Neural crest cell (in vitro differentiated cells): ENCODE measurements around the gene INPP5F. TPM values are rescaled to one million over a fixed set of nuclear protein-coding genes. Genes with fewer than 3 reads are reported as not detected.

Experiments
- DNase-seq: peaks from one replicate; pipeline ENCODE4 v3.0.0; 2021; ENCODE audit warnings: low read depth, mixed read lengths, low spot score
- H3K27ac Mint-ChIP-seq: one replicate; pipeline ENCODE4 v1.8.0; 2021; ENCODE audit warnings: mild to moderate bottlenecking, mixed read lengths; ENCODE audit not compliant: unreplicated experiment
- H3K27me3 Mint-ChIP-seq: 2 replicates; pipeline ENCODE4 v1.8.0; 2021; ENCODE audit warnings: low read depth, mild to moderate bottlenecking, mixed read lengths
- H3K36me3 Mint-ChIP-seq: 2 replicates; pipeline ENCODE4 v1.8.0; 2021; ENCODE audit warnings: low read depth, mild to moderate bottlenecking, mixed read lengths
- H3K4me1 Mint-ChIP-seq: 2 replicates; pipeline ENCODE4 v1.8.0; 2021; ENCODE audit warnings: mixed read lengths
- H3K4me3 Mint-ChIP-seq: one replicate; pipeline ENCODE4 v1.8.0; 2021; ENCODE audit warnings: mild to moderate bottlenecking, mixed read lengths
- H3K9me3 Mint-ChIP-seq: 2 replicates; pipeline ENCODE4 v1.8.0; 2021; ENCODE audit warnings: mixed read lengths
- CTCF ChIP-seq: fragments of 200-600 bp; sonication (generic); conservative IDR thresholded peaks from 2 replicates; pipeline ENCODE4 v1.5.0; 2021; ENCODE audit warnings: antibody characterized with exemption, mild to moderate bottlenecking
- long read RNA-seq: library from polyadenylated mRNA; unstranded; transcript quantifications from one replicate; pipeline ENCODE4 v2.0.0, GENCODE V29; 2020
- total RNA-seq: library from RNA; stranded (reverse); gene quantifications from 2 replicates; pipeline ENCODE4 v1.2.1, GENCODE V29; 2021

INPP5F gene
- total RNA-seq, result 95.4 and 99.9 TPM in 2 replicates
- long read RNA-seq, full-length matches to known transcripts, result 3 of 38 reads
- long read RNA-seq, partial matches to known transcripts, result 30 of 38 reads
- long read RNA-seq, other reads (novel, unspliced or antisense), result 5 of 38 reads

- peak; percentile 21 for TF ChIP-seq CTCF
- Mint-ChIP-seq H3K36me3 (no peaks in the 10 kb centered on the region), H3K27me3 (no peaks in the 10 kb centered on the region)
Measured at GRCh38 chr10:119725828-119726675, at the start of gene INPP5F. INPP5F (plus strand) TSS chr10:119726050; CDS start chr10:119726263, 213 bp downstream.

GRCh38 chr10:119677126-119677525, 48.7 kb upstream of the INPP5F start:
- no peak for DNase-seq
- H3K9me3 Mint-ChIP-seq, result no peaks in the 10 kb centered on the region
- peaks cover 8% of the 10 kb centered on the region for H3K36me3 Mint-ChIP-seq
- TF ChIP-seq CTCF, result no peak
- H3K4me3 Mint-ChIP-seq, result no peak overlapping the region
- peaks cover 10% of the 10 kb centered on the region for H3K4me1 Mint-ChIP-seq
- no peak overlapping the region for H3K27ac Mint-ChIP-seq
- H3K27me3 Mint-ChIP-seq, result no peaks in the 10 kb centered on the region

More at GRCh38 chr10:119725828-119726675, at the start of gene INPP5F:
- Mint-ChIP-seq H3K9me3 (no peaks in the 10 kb centered on the region), H3K4me3 (peak within 1 kb of the TSS; percentile 94), H3K27ac (peak within 1 kb of the TSS; percentile 88), H3K4me1 (peaks cover 49% of the 10 kb centered on the region)
- DNase-seq, result peak; percentile 100

GRCh38 chr10:119677904-119678755, 47.7 kb upstream of the INPP5F start:
- Mint-ChIP-seq H3K4me1 (peaks cover 5% of the 10 kb centered on the region), H3K27ac (peak overlapping the region; percentile 62), H3K36me3 (peaks cover 4% of the 10 kb centered on the region), H3K4me3 (no peak overlapping the region), H3K27me3 (no peaks in the 10 kb centered on the region), H3K9me3 (no peaks in the 10 kb centered on the region)
- DNase-seq, result no peak
- TF ChIP-seq CTCF, result no peak

- peaks cover 4% of the 10 kb centered on the region for H3K4me1 Mint-ChIP-seq
- no peaks in the 10 kb centered on the region for H3K9me3 Mint-ChIP-seq
- H3K4me3 Mint-ChIP-seq, result no peak overlapping the region
- no peak overlapping the region for H3K27ac Mint-ChIP-seq
- no peak for TF ChIP-seq CTCF
- H3K36me3 Mint-ChIP-seq, result peaks cover 3% of the 10 kb centered on the region
- no peak for DNase-seq
- no peaks in the 10 kb centered on the region for H3K27me3 Mint-ChIP-seq
Measured at GRCh38 chr10:119679480-119679829, 46.4 kb upstream of the INPP5F start.

GRCh38 chr10:119680050-119680449, 45.8 kb upstream of the INPP5F start:
- no peak for TF ChIP-seq CTCF
- Mint-ChIP-seq H3K9me3 (no peaks in the 10 kb centered on the region), H3K27ac (no peak overlapping the region), H3K4me1 (peaks cover 4% of the 10 kb centered on the region), H3K36me3 (peaks cover 3% of the 10 kb centered on the region), H3K4me3 (no peak overlapping the region), H3K27me3 (no peaks in the 10 kb centered on the region)
- no peak for DNase-seq
